Mesenchymal stem cell (in vitro differentiated cells and primary cell): ENCODE results near the gene PDS5B.

ENCODE experiments used
- DNase-seq: peaks from one replicate; pipeline ENCODE4 v3.0.0-alpha.2; 2013
- H2AFZ ChIP-seq: one replicate; pipeline ENCODE4 v1.6.1; 2013; ENCODE audit warnings: low read depth, mild to moderate bottlenecking, control low read depth, inconsistent platforms, low read length, moderate library complexity
- H2AK5ac ChIP-seq: 2 replicates; pipeline ENCODE4 v1.6.1; 2013; ENCODE audit warnings: low read length, moderate library complexity, mild to moderate bottlenecking, inconsistent platforms; ENCODE audit not compliant: severe bottlenecking
- H2BK120ac ChIP-seq: one replicate; pipeline ENCODE4 v1.6.1; 2013; ENCODE audit warnings: low read depth, mild to moderate bottlenecking, inconsistent platforms, low read length, moderate library complexity
- H2BK12ac ChIP-seq, 2 experiments: one replicate each; pipeline ENCODE4 v1.6.1; 2013; ENCODE audit warnings: inconsistent platforms in 2 of 2, low read length in 2 of 2, mild to moderate bottlenecking in 2 of 2, moderate library complexity in 2 of 2, control low read depth in 1 of 2
- H2BK15ac ChIP-seq: one replicate; pipeline ENCODE4 v1.6.1; 2013; ENCODE audit warnings: mild to moderate bottlenecking, low read depth, inconsistent platforms; ENCODE audit not compliant: poor library complexity, severe bottlenecking
- H2BK5ac ChIP-seq: 2 replicates; pipeline ENCODE4 v1.6.1; 2013; ENCODE audit warnings: low read depth, mild to moderate bottlenecking, low read length, control low read depth, inconsistent platforms; ENCODE audit not compliant: poor library complexity, severe bottlenecking
- H3K14ac ChIP-seq, 2 experiments: one replicate each; pipeline ENCODE4 v1.6.1; 2013; ENCODE audit warnings: inconsistent platforms in 2 of 2, low read length in 2 of 2, control low read depth in 1 of 2, mild to moderate bottlenecking in 1 of 2, moderate library complexity in 1 of 2
- H3K18ac ChIP-seq, 2 experiments: one replicate each; pipeline ENCODE4 v1.6.1; 2013; ENCODE audit warnings: inconsistent platforms in 2 of 2, low read length in 2 of 2, control low read depth in 1 of 2, low read depth in 1 of 2, mild to moderate bottlenecking in 1 of 2
- H3K23ac ChIP-seq, 2 experiments: one replicate each; pipeline ENCODE4 v1.6.1; 2013; ENCODE audit warnings: inconsistent platforms in 2 of 2, low read length in 2 of 2, mild to moderate bottlenecking in 2 of 2, moderate library complexity in 2 of 2, control low read depth in 1 of 2
- H3K27ac ChIP-seq: 2 replicates; pipeline ENCODE4 v1.5.1; 2013; ENCODE audit warnings: mild to moderate bottlenecking, moderate library complexity, low read length, control low read depth, inconsistent platforms; ENCODE audit not compliant: poor library complexity, severe bottlenecking
- H3K27me3 ChIP-seq, 2 experiments: 2 replicates each; pipeline versions ENCODE4 v1.6.1 to v1.7.0; 2013; ENCODE audit warnings: low read length in 2 of 2, mild to moderate bottlenecking in 2 of 2, moderate library complexity in 2 of 2, control low read depth in 1 of 2, inconsistent platforms in 1 of 2; ENCODE audit not compliant: control insufficient read depth in 1 of 2, insufficient read depth in 1 of 2
- H3K36me3 ChIP-seq, 2 experiments: 2 replicates each; pipeline versions ENCODE4 v1.6.1 to v1.7.0; 2013; ENCODE audit warnings: low read length in 2 of 2, control low read depth in 1 of 2, inconsistent platforms in 1 of 2, low read depth in 1 of 2, mild to moderate bottlenecking in 1 of 2; ENCODE audit not compliant: insufficient read depth in 2 of 2, control insufficient read depth in 1 of 2
- H3K4ac ChIP-seq, 2 experiments: one replicate each; pipeline ENCODE4 v1.6.1; 2013; ENCODE audit warnings: inconsistent platforms in 2 of 2, low read length in 2 of 2, mild to moderate bottlenecking in 2 of 2, moderate library complexity in 2 of 2, control low read depth in 1 of 2, low read depth in 1 of 2
- H3K4me1 ChIP-seq: 2 replicates; pipeline ENCODE4 v1.6.1; 2013; ENCODE audit warnings: low read depth, low read length, control low read depth; ENCODE audit not compliant: control insufficient read depth, insufficient read depth
- H3K4me2 ChIP-seq: 2 replicates; pipeline ENCODE4 v1.6.1; 2013; ENCODE audit warnings: low read length, mild to moderate bottlenecking, inconsistent platforms; ENCODE audit not compliant: poor library complexity, severe bottlenecking
- H3K4me3 ChIP-seq, 2 experiments: 2 replicates each; pipeline versions ENCODE4 v1.5.1 to v1.7.0; 2013; ENCODE audit warnings: low read length in 2 of 2, mild to moderate bottlenecking in 2 of 2, control low read depth in 1 of 2, low read depth in 1 of 2; ENCODE audit not compliant: insufficient read depth in 1 of 2
- H3K79me1 ChIP-seq: replicated peaks from 2 replicates; pipeline ENCODE4 v1.6.1; 2013; ENCODE audit warnings: mild to moderate bottlenecking, control low read depth, low read length, inconsistent platforms; ENCODE audit not compliant: poor library complexity, severe bottlenecking
- H3K9ac ChIP-seq: 2 replicates; pipeline ENCODE4 v1.7.0; 2013; ENCODE audit warnings: mild to moderate bottlenecking, low read length, moderate library complexity
- H3K9me3 ChIP-seq: 2 replicates; pipeline ENCODE4 v1.7.0; 2013; ENCODE audit warnings: mild to moderate bottlenecking, low read length; ENCODE audit not compliant: control insufficient read depth
- H4K8ac ChIP-seq: one replicate; pipeline ENCODE4 v1.6.1; 2013; ENCODE audit warnings: inconsistent platforms, mild to moderate bottlenecking, low read length, moderate library complexity
- H4K91ac ChIP-seq: one replicate; pipeline ENCODE4 v1.6.1; 2013; ENCODE audit warnings: mild to moderate bottlenecking, low read length, inconsistent platforms
- WGBS: methylation state at CpG from one replicate; pipeline ENCODE4 v1.1.7; 2013; ENCODE audit warnings: mixed read lengths; 5-methylcytosine and 5-hydroxymethylcytosine counted together

PDS5B gene

GRCh38 chr13:32632343-32632909, 46.2 kb downstream of the PDS5B start:
- H3K4me2 ChIP-seq = no peak overlapping the region
- no peak overlapping the region for H2AFZ ChIP-seq
- H3K27me3 ChIP-seq = no peaks in the 10 kb centered on the region
- peaks cover 0 to 4% of the 10 kb centered on the region in 2 experiments for H3K36me3 ChIP-seq
- H3K4me3 ChIP-seq = no peak overlapping the region
- H3K18ac ChIP-seq = no peak overlapping the region
- no peak overlapping the region for H3K4ac ChIP-seq
- no peak overlapping the region for H4K91ac ChIP-seq
- H3K23ac ChIP-seq = no peak overlapping the region
- H4K8ac ChIP-seq = no peak overlapping the region
- no peaks in the 10 kb centered on the region for H3K9me3 ChIP-seq
- peaks cover 20% of the 10 kb centered on the region for H3K79me1 ChIP-seq
- H2BK12ac ChIP-seq = no peak overlapping the region
- H3K9ac ChIP-seq = no peak overlapping the region
- no peak overlapping the region for H2BK120ac ChIP-seq
- DNase-seq = no peak
- peaks cover 2% of the 10 kb centered on the region for H3K4me1 ChIP-seq
- H3K14ac ChIP-seq = no peak overlapping the region
- 97% methylated on average over 3 of the region's 3 CpGs for WGBS
- no peak overlapping the region for H2BK15ac ChIP-seq
- H2BK5ac ChIP-seq = no peak overlapping the region
- no peak overlapping the region for H2AK5ac ChIP-seq
- H3K27ac ChIP-seq = no peak overlapping the region

- H3K4me3 ChIP-seq = no peak overlapping the region
- H2BK120ac ChIP-seq = no peak overlapping the region
- no peaks in the 10 kb centered on the region for H3K4me1 ChIP-seq
- H3K4ac ChIP-seq = no peak overlapping the region
- no peak overlapping the region for H2BK15ac ChIP-seq
- no peak overlapping the region for H3K23ac ChIP-seq
- no peaks in the 10 kb centered on the region for H3K9me3 ChIP-seq
- no peaks in the 10 kb centered on the region for H3K36me3 ChIP-seq
- no peak overlapping the region for H4K8ac ChIP-seq
- no peak overlapping the region for H2BK12ac ChIP-seq
- H2BK5ac ChIP-seq = no peak overlapping the region
- no peak overlapping the region for H3K18ac ChIP-seq
- no peak overlapping the region for H3K9ac ChIP-seq
- no peak overlapping the region for H3K27ac ChIP-seq
- H4K91ac ChIP-seq = no peak overlapping the region
- no peaks in the 10 kb centered on the region for H3K27me3 ChIP-seq
- WGBS = 98% methylated on average over 1 of the region's 1 CpG
- H2AK5ac ChIP-seq = no peak overlapping the region
- H3K4me2 ChIP-seq = no peak overlapping the region
- no peak overlapping the region for H2AFZ ChIP-seq
- DNase-seq = no peak
- H3K79me1 ChIP-seq = peaks cover 10% of the 10 kb centered on the region
- no peak overlapping the region for H3K14ac ChIP-seq
These were observed 50.5 kb downstream of the PDS5B start for GRCh38 chr13:32636711-32637110.

- no peak overlapping the region for H3K9ac ChIP-seq
- no peak overlapping the region for H4K8ac ChIP-seq
- H3K4me1 ChIP-seq = no peaks in the 10 kb centered on the region
- no peak overlapping the region for H4K91ac ChIP-seq
- H3K4ac ChIP-seq = no peak overlapping the region
- no peak for DNase-seq
- 95% methylated on average over 3 of the region's 9 CpGs for WGBS
- H3K4me2 ChIP-seq = no peak overlapping the region
- no peak overlapping the region for H2BK12ac ChIP-seq
- H2AFZ ChIP-seq = no peak overlapping the region
- H3K79me1 ChIP-seq = peaks cover 8% of the 10 kb centered on the region
- H2BK120ac ChIP-seq = no peak overlapping the region
- no peak overlapping the region for H3K27ac ChIP-seq
- H2BK15ac ChIP-seq = no peak overlapping the region
- H3K27me3 ChIP-seq = no peaks in the 10 kb centered on the region
- no peak overlapping the region for H2AK5ac ChIP-seq
- H3K4me3 ChIP-seq = no peak overlapping the region
- no peaks in the 10 kb centered on the region for H3K36me3 ChIP-seq
- no peak overlapping the region for H3K18ac ChIP-seq
- H2BK5ac ChIP-seq = no peak overlapping the region
- no peak overlapping the region for H3K23ac ChIP-seq
- no peaks in the 10 kb centered on the region for H3K9me3 ChIP-seq
- no peak overlapping the region for H3K14ac ChIP-seq
These were observed 52.5 kb downstream of the PDS5B start for GRCh38 chr13:32638739-32639138.

- H3K9me3 ChIP-seq = no peaks in the 10 kb centered on the region
- H2AFZ ChIP-seq = no peak overlapping the region
- no peaks in the 10 kb centered on the region for H3K36me3 ChIP-seq
- no peak overlapping the region for H3K27ac ChIP-seq
- H3K27me3 ChIP-seq = no peaks in the 10 kb centered on the region
- H3K4me2 ChIP-seq = no peak overlapping the region
- H3K4ac ChIP-seq = no peak overlapping the region
- 100% methylated on average over 1 of the region's 4 CpGs for WGBS
- H4K8ac ChIP-seq = no peak overlapping the region
- H3K9ac ChIP-seq = peak overlapping the region; percentile 54
- DNase-seq = peak; percentile 67
- H3K14ac ChIP-seq = no peak overlapping the region
- H3K79me1 ChIP-seq = peaks cover 8% of the 10 kb centered on the region
- no peak overlapping the region for H3K4me3 ChIP-seq
- no peak overlapping the region for H2BK120ac ChIP-seq
- no peak overlapping the region for H2AK5ac ChIP-seq
- no peak overlapping the region for H2BK12ac ChIP-seq
- H2BK15ac ChIP-seq = no peak overlapping the region
- H4K91ac ChIP-seq = no peak overlapping the region
- no peak overlapping the region for H3K23ac ChIP-seq
- no peak overlapping the region for H3K18ac ChIP-seq
- H2BK5ac ChIP-seq = no peak overlapping the region
- H3K4me1 ChIP-seq = no peaks in the 10 kb centered on the region
These were observed 53.4 kb downstream of the PDS5B start for GRCh38 chr13:32639502-32640105.
